Muscle layer of colon (tissue), 2 donors: Measurements from ENCODE around the gene WASHC4.

Experiments used
- H3K27ac ChIP-seq: one replicate; pipeline ENCODE4 v1.7.0; 2013; ENCODE audit warnings: low read depth, mild to moderate bottlenecking, low read length, moderate library complexity
- H3K27me3 ChIP-seq, 2 donors: one replicate each; pipeline ENCODE4 v1.7.0; 2013; ENCODE audit warnings: low read length in 2 of 2, mild to moderate bottlenecking in 2 of 2; ENCODE audit not compliant: insufficient read depth in 2 of 2, control insufficient read depth in 1 of 2
- H3K36me3 ChIP-seq: one replicate; pipeline ENCODE4 v1.7.0; 2013; ENCODE audit warnings: mild to moderate bottlenecking, low read length; ENCODE audit not compliant: insufficient read depth
- H3K4me1 ChIP-seq: one replicate; pipeline ENCODE4 v1.7.0; 2013; ENCODE audit warnings: mild to moderate bottlenecking, low read length; ENCODE audit not compliant: insufficient read depth
- H3K4me3 ChIP-seq, 2 donors: one replicate each; pipeline ENCODE4 v1.7.0; 2013; ENCODE audit warnings: low read length in 2 of 2, low read depth in 1 of 2, mild to moderate bottlenecking in 1 of 2, moderate library complexity in 1 of 2
- H3K9ac ChIP-seq: one replicate; pipeline ENCODE4 v1.7.0; 2013; ENCODE audit warnings: low read length
- H3K9me3 ChIP-seq: one replicate; pipeline ENCODE4 v1.7.0; 2013; ENCODE audit warnings: mild to moderate bottlenecking, low read length
- donor health status: abdominal sarcoma.
- donor health status: Adenocarcinoma of cecum.

Gene WASHC4

DNA sequence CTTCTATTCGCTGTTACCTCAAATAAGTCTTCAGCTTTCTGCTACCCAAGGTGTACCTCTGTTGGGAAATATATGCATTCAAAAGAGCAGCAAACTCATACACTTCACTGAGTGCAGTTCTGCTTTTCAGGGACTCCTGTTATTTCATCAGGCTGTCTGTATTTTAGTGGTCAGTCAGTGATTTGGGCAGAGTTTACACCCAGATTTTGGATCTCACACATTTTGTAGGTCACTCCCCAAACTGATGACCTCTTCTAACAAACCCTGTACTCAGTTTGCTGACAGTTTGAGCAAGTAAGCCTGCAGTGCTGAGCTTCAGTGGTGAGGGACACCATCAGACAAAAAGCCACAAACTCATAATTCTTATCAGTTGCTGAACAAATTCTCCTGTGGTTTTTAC, 8.2 kb upstream of the WASHC4 start:
- Histone ChIP-seq H3K36me3 (no peaks in the 10 kb centered on the region), H3K9ac (no peak overlapping the region), H3K4me1 (no peaks in the 10 kb centered on the region), H3K9me3 (no peaks in the 10 kb centered on the region), H3K27me3 (no peaks in the 10 kb centered on the region), H3K27ac (no peak overlapping the region), H3K4me3 (no peak overlapping the region)

DNA sequence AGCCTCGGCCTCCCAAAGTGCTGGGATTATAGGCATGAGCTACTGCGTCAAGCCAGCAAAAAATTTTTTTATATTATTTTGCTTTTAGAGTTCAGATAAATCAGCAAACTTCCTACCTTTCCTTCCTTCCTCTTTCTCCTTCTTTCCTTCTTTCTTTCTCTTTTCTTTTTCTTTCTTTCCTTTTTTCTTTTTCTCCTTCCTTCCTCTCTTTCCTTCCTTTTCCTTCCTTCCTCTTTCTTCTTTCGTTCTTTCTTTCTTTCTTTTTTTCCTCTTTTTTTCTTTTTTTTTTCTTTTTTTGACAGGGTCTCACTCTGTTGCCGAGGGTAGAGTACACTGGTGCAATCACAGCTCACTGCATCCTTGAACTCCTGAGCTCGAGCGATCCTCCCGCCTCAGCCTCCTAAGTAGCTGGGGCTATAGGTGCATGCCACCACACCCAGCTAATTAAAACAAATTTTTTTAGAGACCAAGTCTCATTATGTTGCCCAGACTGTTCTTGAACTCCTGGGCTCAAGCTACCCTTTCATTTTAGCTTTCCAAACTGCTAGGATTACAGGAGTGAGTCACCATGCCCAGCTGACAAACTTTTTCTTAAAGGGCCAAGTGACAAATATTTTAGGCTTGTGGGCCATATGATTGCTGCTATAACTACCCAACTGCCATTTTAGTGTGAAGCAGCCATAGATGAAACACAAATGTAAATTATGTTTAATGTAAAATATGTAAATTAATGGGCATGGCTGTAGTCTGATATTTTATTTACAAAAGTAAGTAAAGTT, 7.1 kb upstream of the WASHC4 start:
- no peaks in the 10 kb centered on the region for H3K4me1 ChIP-seq
- no peaks in the 10 kb centered on the region for H3K36me3 ChIP-seq
- no peaks in the 10 kb centered on the region for H3K27me3 ChIP-seq
- no peak overlapping the region for H3K4me3 ChIP-seq
- H3K27ac ChIP-seq: no peak overlapping the region
- no peaks in the 10 kb centered on the region for H3K9me3 ChIP-seq
- no peak overlapping the region for H3K9ac ChIP-seq

DNA sequence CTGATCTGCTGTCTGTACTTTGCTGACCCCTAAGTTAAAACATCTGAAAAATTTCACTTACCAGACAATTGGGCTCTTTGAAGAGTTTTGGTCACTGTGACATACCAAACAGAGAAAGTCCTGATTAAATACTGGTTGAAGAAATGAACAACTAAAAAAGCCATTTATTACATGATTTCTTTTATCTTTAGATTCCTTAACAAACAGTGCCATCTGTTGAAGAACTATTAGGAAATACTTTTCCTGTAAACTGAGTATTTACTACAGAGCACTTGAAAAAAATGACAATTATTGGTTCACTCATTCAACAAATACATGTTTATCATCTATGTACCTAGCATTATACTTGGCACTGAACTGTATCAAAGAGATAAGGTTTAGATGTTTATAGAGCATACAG, 6.5 kb upstream of the WASHC4 start:
- H3K27ac ChIP-seq: no peak overlapping the region

DNA sequence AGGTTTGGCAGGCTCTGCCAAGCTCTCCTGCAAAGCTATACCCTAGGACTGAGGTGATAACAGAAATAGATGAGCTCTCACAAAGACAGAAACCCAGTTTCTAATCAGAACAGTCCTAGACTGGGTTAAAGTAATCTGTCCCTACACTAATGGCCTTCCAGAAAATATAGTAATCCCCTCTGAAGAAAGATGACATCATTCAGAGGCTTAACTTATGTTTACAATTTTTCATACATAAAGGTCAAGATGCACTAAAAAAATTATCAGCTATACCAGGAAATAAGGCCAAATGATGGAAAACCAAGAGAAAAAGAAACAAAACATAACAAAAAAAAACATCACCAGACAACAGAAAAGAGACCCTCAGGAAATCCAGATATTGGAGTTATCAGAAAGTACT, 4.9 kb upstream of the WASHC4 start:
- no peaks in the 10 kb centered on the region for H3K27me3 ChIP-seq
- no peak overlapping the region for H3K9ac ChIP-seq
- no peak overlapping the region for H3K27ac ChIP-seq
- no peaks in the 10 kb centered on the region for H3K9me3 ChIP-seq
- no peaks in the 10 kb centered on the region for H3K36me3 ChIP-seq
- H3K4me1 ChIP-seq: peaks cover 7% of the 10 kb centered on the region
- no peak overlapping the region for H3K4me3 ChIP-seq

More for the DNA sequence above, 6.5 kb upstream of the WASHC4 start:
- Histone ChIP-seq H3K36me3 (no peaks in the 10 kb centered on the region), H3K27me3 (no peaks in the 10 kb centered on the region), H3K9ac (no peak overlapping the region), H3K9me3 (no peaks in the 10 kb centered on the region), H3K4me3 (no peak overlapping the region), H3K4me1 (no peaks in the 10 kb centered on the region)

DNA sequence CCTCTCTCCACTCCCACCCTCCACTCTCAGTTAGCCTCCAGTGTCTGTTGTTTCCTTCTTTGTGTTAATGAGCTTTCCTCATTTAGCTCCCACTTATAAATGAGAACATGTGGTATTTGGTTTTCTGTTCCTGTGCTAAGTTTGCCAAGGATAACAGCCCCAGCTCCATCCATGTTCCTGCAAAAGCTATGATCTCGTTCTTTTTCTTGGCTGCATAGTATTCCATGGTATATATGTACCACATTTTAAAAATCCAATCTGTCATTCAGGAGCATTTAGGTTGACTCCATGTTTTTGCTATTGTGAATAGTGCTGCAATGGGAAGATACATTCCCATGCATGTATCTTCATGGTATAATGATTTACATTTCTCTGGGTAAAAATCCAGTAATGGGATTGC, 2.8 kb upstream of the WASHC4 start:
- Histone ChIP-seq H3K4me3 (no peak overlapping the region), H3K9me3 (no peaks in the 10 kb centered on the region), H3K36me3 (no peaks in the 10 kb centered on the region), H3K27me3 (no peaks in the 10 kb centered on the region), H3K9ac (no peak overlapping the region), H3K27ac (no peak overlapping the region), H3K4me1 (peaks cover 15% of the 10 kb centered on the region)

DNA sequence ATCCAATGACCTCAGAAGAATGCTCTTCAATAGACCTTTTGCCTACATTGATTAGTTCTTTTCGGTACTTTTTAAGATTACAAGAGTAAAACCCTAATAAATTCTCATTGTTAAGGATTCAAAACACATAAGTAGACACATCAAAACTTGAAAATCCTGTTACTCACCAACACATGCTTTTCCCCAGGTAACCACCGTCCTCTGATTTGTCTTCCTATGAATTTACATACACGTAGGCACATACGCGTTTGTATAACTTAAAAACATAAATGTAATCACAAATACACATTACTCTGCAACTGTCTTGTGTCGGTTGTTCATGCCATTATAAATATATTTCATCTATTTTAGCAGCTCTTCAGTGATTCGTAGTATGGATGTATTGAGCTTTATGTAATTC, 910 bp upstream of the WASHC4 start:
- Histone ChIP-seq H3K27ac (peak overlapping the region; percentile 65), H3K9me3 (no peaks in the 10 kb centered on the region), H3K9ac (peak overlapping the region; percentile 80), H3K27me3 (no peaks in the 10 kb centered on the region), H3K36me3 (no peaks in the 10 kb centered on the region), H3K4me3 (peak overlapping the region; percentile 92 to 98), H3K4me1 (peaks cover 22% of the 10 kb centered on the region)

DNA sequence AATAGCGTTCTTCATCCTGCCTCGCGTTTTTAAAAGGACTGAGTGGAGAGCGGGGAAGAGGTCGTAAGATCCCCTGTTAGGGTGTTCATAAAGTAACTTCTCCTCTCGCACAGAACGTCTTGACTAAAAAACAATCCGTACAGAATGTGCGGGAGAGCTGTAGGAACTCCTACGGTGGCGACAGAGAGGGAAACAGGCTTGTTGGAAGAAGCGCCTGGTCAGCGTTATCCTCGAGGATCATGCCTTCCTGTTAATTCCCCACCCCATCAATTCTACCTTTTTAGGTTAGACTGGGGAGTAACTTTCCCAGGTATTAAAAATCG, 399 bp upstream of the WASHC4 start:
- Histone ChIP-seq H3K9me3 (no peaks in the 10 kb centered on the region), H3K4me1 (peaks cover 22% of the 10 kb centered on the region), H3K4me3 (peak overlapping the region; percentile 92 to 98), H3K36me3 (no peaks in the 10 kb centered on the region), H3K9ac (peak overlapping the region; percentile 80), H3K27ac (peak overlapping the region; percentile 65), H3K27me3 (no peaks in the 10 kb centered on the region)

DNA sequence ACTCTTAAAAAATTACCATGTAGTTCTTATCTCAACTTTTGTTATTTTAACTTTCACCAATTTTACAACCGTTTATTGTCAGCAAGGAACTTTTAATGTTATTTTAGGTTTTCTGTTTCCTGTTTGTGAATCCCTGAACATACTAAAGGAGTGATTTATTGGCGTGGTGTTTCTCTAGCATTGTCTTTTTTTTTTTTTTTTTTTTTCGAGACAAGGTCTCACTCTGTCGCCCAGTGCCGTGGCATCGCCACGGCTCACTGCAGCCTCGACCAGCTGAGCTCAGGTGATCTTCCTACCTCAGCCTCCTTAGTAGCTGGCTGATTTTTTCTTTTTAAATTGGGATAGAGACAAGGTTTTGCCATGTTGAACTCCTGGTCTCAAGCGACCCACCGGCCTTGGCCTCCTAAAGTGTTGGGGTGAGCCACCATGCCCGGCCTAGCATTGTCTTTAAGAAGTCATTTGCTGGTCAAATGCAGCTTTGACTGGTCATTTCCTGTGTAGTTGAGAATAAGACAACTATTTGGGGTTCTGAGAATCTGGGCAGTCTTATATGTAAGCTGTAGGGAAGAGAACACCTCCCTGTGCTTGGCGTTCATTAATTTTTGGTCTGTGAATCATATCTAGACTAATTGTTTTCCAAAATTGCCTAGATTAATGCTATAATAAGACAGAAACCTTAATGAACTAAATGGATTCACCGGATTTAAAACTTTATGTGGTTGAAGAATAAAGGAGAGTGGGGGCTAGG, 2.1 kb downstream of the WASHC4 start:
- peak overlapping the region; percentile 1 for H3K9ac ChIP-seq
- H3K36me3 ChIP-seq: no peaks in the 10 kb centered on the region
- no peaks in the 10 kb centered on the region for H3K27me3 ChIP-seq
- H3K27ac ChIP-seq: no peak overlapping the region
- peaks cover 22% of the 10 kb centered on the region for H3K4me1 ChIP-seq
- H3K4me3 ChIP-seq: peak overlapping the region in 1 of 2 donors; percentile 92
- no peaks in the 10 kb centered on the region for H3K9me3 ChIP-seq

DNA sequence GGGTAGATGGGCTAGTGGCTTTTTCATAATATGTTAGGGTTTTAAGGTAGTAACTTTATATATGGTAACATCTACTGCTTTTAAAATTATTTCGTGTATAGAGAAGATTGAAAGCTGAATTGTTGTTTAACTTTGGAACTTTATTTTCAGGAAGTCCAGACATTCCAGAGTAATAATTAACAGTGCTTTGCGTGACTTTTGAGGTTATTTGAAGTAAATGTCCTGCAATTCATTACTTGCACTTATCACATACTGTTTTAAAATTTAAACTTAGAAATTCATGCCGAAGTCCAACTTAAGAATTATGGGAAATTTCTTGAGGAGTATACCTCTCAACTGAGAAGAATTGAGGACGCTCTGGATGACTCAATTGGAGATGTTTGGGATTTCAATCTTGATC, 3.3 kb downstream of the WASHC4 start:
- no peaks in the 10 kb centered on the region for H3K9me3 ChIP-seq
- H3K4me3 ChIP-seq: no peak overlapping the region
- peaks cover 3% of the 10 kb centered on the region for H3K36me3 ChIP-seq
- H3K9ac ChIP-seq: no peak overlapping the region
- no peak overlapping the region for H3K27ac ChIP-seq
- H3K4me1 ChIP-seq: peaks cover 22% of the 10 kb centered on the region
- H3K27me3 ChIP-seq: no peaks in the 10 kb centered on the region

DNA sequence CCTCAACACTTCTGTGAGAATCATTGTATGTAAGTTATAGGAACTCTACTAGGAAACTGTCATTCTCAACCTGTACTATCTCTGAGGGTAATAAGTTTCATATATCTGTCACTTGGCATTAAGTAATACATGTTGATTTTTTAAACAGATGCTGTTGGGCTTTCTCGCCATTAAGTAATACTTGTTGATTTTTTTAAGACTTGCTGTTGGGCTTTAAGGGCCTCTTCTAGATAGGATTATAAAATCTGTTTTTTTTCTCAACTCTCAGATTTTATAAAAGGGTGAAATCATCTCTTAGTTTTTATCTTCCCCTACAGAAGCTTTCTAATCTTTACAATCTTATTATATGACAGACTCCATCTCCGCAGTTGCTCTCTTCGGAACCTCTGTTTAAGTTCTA, 5.6 kb downstream of the WASHC4 start:
- no peaks in the 10 kb centered on the region for H3K27me3 ChIP-seq
- H3K9ac ChIP-seq: no peak overlapping the region
- peaks cover 20% of the 10 kb centered on the region for H3K36me3 ChIP-seq
- no peak overlapping the region for H3K27ac ChIP-seq
- peaks cover 15% of the 10 kb centered on the region for H3K4me1 ChIP-seq
- H3K4me3 ChIP-seq: no peak overlapping the region
- no peaks in the 10 kb centered on the region for H3K9me3 ChIP-seq

DNA sequence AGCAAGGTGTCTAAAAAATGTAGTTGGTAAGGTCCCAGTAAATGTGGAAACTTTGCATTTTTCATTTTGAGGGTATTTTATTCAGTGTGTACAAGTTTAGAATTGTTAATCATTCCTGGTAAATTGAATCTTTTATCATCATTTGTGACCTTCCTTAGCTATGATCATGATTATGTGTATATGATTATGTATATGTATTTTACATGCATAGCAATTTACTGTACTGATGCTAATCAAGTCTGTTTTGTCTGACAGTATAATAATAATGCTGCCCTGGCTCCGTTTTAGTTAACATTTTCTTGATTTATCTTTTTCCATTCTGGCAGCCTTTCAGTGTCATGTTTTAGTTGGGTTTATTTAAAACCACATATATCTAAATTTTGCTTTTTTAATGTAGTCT, 9.4 kb downstream of the WASHC4 start:
- Histone ChIP-seq H3K9me3 (no peaks in the 10 kb centered on the region), H3K27ac (no peak overlapping the region), H3K36me3 (peaks cover 40% of the 10 kb centered on the region), H3K27me3 (no peaks in the 10 kb centered on the region), H3K4me3 (no peak overlapping the region), H3K4me1 (no peaks in the 10 kb centered on the region), H3K9ac (no peak overlapping the region)

DNA sequence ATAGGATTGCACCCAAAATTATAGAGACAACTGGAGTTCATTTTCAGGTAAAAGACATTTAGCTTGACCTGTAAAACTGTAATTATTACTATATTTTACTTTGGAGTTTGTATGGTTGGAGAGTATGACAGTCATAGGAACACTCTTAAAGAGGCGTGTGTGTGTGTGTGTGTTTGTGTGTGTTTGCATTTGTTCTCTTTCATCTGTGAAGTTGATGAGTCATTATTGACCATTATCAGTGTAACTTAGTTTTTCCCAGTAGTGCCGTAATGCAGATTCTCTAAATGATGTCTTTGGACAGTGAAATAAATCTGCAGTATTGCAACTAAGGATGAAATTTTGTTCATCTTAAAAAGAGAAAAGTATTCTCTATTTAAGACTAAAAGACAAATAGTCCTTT, 13.0 kb downstream of the WASHC4 start:
- H3K9ac ChIP-seq: no peak overlapping the region
- H3K4me1 ChIP-seq: no peaks in the 10 kb centered on the region
- H3K27me3 ChIP-seq: no peaks in the 10 kb centered on the region
- no peak overlapping the region for H3K27ac ChIP-seq
- H3K9me3 ChIP-seq: no peaks in the 10 kb centered on the region
- no peak overlapping the region for H3K4me3 ChIP-seq
- H3K36me3 ChIP-seq: peaks cover 64% of the 10 kb centered on the region
